ENCODE data around the gene FCHSD1.

DNA sequence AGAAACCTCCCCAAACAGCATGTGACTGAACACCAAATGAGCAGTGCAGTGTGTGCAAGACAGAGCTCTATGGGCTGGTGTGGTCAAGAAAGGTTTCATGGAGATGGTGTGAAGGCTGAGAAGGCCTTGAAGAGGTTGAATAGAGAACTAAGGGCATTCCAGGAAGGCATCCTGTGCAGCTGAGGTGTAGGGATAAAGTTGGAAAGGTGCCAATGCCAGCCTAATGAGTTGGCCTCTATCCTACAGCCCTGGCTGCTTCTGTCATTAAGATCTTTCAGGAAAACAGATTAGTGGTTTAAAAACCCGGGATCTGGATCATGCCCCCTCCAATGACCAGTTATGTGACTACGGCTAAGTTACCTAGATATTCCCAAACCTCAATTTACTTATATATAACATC is 18.6 kb downstream of the FCHSD1 start:
- TF ChIP-seq ESRRG (CRISPR knock-in tag; IDR thresholded peaks at IDR 0.05) (no peak), ZNF70 (CRISPR knock-in tag; IDR thresholded peaks at IDR 0.05) (no peak), ZNF565 (CRISPR knock-in tag; conservative IDR thresholded peaks at IDR 0.05; ENCODE audit: low read depth) (no peak), SNAI2 (CRISPR knock-in tag; IDR thresholded peaks at IDR 0.05) (no peak), ZFP3 (CRISPR knock-in tag; IDR thresholded peaks at IDR 0.05) (no peak)
- TF ChIP-seq, protein P1, sequence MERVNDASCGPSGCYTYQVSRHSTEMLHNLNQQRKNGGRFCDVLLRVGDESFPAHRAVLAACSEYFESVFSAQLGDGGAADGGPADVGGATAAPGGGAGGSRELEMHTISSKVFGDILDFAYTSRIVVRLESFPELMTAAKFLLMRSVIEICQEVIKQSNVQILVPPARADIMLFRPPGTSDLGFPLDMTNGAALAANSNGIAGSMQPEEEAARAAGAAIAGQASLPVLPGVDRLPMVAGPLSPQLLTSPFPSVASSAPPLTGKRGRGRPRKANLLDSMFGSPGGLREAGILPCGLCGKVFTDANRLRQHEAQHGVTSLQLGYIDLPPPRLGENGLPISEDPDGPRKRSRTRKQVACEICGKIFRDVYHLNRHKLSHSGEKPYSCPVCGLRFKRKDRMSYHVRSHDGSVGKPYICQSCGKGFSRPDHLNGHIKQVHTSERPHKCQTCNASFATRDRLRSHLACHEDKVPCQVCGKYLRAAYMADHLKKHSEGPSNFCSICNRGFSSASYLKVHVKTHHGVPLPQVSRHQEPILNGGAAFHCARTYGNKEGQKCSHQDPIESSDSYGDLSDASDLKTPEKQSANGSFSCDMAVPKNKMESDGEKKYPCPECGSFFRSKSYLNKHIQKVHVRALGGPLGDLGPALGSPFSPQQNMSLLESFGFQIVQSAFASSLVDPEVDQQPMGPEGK (CRISPR knock-in tag; IDR thresholded peaks at IDR 0.05; ENCODE audit: borderline replicate concordance): no peak
- TF ChIP-seq, protein P2, sequence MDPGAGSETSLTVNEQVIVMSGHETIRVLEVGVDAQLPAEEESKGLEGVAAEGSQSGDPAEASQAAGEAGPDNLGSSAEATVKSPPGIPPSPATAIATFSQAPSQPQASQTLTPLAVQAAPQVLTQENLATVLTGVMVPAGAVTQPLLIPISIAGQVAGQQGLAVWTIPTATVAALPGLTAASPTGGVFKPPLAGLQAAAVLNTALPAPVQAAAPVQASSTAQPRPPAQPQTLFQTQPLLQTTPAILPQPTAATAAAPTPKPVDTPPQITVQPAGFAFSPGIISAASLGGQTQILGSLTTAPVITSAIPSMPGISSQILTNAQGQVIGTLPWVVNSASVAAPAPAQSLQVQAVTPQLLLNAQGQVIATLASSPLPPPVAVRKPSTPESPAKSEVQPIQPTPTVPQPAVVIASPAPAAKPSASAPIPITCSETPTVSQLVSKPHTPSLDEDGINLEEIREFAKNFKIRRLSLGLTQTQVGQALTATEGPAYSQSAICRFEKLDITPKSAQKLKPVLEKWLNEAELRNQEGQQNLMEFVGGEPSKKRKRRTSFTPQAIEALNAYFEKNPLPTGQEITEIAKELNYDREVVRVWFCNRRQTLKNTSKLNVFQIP (CRISPR knock-in tag; IDR thresholded peaks at IDR 0.05; ENCODE audit: borderline replicate concordance, low read depth): no peak

Measured in SK-N-SH treated with all-trans-retinoic acid at 6 μM for 48 hours (cell line).